GM12865 (cell line): Measurements from ENCODE around the gene ELFN2.

Source experiments
- DNase-seq: peaks from one replicate; pipeline ENCODE4 v3.0.0; 2010; ENCODE audit warnings: low read depth
- H3K4me3 ChIP-seq: 2 replicates; pipeline ENCODE4 v1.5.1; 2011; ENCODE audit warnings: mild to moderate bottlenecking, low read depth, low read length, control low read depth
- TF ChIP-seq, protein P1 (sequence below): IDR thresholded peaks from 2 replicates; pipeline ENCODE4 v1.5.1; 2011; ENCODE audit warnings: low read length, control low read depth, low read depth, inconsistent platforms; ENCODE audit not compliant: insufficient read depth; ENCODE audit errors: missing control alignments

ELFN2 gene

DNA sequence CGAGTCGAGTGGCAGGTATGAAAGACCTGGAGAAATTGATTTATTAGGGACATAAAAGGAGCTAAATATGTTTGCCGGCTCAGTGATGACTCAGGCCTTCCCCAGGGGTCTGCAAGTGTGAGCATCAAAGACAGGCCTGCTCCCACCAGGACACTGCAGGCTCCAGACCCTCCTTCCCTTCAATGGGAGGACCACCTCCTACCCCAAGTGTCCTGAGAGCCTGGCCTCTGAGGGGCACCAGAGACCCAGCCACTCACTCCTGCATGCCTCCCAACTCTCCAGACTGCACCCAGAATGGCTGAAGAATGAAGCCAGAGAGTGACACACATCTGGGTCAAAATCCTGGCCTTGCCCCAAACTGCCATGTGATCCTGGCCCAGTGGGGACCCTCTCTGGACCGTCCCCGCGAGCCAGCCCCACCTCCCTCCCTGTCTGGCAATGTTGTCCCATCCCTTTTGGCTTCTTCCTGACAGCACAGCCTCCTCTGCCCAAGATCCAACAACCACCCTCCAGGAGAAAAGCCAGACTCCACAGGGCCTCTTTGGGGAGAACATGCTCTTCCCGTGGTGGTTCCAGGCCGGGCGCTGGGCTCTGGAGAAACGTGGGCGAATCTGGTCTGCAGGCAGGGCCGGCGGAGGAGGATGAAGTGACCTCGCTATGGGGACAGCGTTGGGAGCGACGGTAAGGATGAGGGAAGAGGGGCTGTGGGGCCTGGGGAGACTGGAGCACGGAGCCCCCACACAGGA lies 108.7 kb downstream of the ELFN2 start:
- no peak overlapping the region for H3K4me3 ChIP-seq
- TF ChIP-seq, protein P1, sequence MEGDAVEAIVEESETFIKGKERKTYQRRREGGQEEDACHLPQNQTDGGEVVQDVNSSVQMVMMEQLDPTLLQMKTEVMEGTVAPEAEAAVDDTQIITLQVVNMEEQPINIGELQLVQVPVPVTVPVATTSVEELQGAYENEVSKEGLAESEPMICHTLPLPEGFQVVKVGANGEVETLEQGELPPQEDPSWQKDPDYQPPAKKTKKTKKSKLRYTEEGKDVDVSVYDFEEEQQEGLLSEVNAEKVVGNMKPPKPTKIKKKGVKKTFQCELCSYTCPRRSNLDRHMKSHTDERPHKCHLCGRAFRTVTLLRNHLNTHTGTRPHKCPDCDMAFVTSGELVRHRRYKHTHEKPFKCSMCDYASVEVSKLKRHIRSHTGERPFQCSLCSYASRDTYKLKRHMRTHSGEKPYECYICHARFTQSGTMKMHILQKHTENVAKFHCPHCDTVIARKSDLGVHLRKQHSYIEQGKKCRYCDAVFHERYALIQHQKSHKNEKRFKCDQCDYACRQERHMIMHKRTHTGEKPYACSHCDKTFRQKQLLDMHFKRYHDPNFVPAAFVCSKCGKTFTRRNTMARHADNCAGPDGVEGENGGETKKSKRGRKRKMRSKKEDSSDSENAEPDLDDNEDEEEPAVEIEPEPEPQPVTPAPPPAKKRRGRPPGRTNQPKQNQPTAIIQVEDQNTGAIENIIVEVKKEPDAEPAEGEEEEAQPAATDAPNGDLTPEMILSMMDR: no peak
- DNase-seq: no peak
